Activated CD4-positive, CD25-positive, alpha-beta regulatory T cell treated with anti-CD3 and anti-CD28 coated beads, Interleukin-2, amount 50 U/mL, for 24 hours (primary cell): ENCODE results near the gene GPR89B.
"Not testable (repeated sequence)": the region's sequence is repeated elsewhere in the genome, so short reads cannot be mapped to it uniquely, and the experiment has no call there.

Source experiments
- ATAC-seq, 2 donors: fragments of 150-1000 bp; cut with Tn5 transposase; one replicate each; pipeline ENCODE4 v1.10.0; 2021; ENCODE audit warnings: mild to moderate bottlenecking in 1 of 2, moderate library complexity in 1 of 2

Gene GPR89B

DNA sequence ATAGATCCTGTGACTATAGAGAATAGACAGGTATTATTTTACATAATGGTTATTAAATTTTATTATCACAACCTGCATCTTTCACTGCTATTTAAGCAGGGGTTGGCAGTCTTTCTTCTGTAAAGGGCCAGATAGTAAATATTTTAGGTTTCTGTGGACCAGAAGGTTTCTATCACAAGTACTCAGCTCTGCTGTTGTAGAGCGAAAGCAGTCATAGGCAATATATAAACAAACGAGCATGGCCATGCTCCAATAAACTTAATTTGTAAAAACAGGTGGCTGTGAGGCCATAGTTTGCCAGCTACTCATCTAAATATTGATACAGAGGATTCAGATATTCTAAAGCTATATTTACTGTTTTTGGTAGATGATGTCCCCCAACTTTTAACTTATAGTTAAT lies 12.2 kb downstream of the GPR89B start:
- ATAC-seq, result not testable (repeated sequence)

DNA sequence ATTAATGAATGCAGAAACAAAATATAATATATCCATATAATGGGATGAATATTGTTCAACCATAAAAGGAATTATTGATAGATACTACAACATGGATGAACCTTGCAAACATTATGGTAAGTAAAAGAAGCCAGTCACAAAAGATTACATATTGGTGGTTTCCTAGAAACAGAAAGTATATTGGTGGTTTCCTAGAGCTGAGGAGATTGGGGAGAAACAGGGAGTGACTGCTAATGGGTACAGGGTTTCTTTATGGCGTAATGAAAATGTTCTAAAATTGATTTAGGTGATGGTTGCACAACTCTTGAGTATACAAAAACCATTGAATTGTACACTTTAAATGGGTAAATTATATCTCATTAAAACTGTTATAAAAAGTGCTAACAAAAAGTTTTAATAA lies 14.3 kb downstream of the GPR89B start:
- ATAC-seq, result not testable (repeated sequence)

DNA sequence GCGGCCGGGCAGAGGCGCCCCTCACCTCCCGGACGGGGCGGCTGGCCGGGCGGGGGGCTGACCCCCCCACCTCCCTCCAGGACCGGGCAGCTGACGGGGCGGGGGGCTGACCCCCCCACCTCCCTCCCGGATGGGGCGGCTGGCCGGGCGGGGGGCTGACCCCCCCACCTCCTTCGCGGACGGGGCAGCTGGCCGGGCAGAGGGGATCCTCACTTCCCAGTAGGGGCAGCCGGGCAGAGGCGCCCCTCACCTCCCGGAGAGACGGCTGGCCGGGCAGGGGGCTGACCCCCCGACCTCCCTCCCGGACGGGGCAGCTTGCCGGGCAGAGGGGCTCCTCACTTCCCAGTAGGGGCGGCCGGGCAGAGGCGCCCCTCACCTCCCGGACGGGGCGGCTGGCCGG lies 21.3 kb downstream of the GPR89B start:
- ATAC-seq, result not testable (repeated sequence)

DNA sequence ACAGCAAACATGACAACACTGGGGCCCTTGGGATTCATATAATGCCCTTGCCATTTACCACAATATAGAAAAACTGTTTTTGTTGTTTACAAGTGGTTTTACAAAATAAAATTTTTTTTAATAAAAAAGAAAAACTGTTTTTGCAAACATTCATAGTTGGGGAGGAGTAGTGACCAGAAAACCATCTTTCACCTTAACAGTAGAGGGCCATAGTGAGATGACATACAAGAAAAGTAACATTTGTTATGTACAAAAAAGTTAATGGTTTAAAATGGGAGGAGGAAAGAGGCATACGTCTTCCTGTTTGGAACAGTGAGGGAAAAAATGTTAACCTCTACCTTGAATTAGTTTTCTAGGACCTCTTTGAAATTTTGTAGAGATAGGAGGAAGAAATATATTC lies 30.7 kb downstream of the GPR89B start:
- not testable (repeated sequence) for ATAC-seq

DNA sequence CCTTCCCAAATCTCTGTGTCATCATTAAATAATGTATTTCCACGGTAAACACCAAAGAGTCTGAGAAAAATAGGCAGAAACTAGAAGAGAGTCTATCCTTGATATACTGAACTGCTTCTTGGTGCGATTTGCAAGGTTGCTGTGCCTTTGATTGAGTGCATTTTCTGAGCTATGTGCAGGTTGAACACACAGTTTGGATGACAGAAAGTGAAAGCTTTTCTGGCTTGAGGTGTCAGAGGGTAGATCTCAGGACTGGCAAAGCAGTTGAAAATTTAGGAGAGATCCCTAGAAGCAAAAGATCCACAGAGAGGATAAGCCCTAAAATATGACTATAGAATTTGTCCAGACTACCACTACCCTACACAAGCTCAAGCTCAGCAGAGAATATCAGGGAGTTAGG lies 31.5 kb downstream of the GPR89B start:
- ATAC-seq, result not testable (repeated sequence)

DNA sequence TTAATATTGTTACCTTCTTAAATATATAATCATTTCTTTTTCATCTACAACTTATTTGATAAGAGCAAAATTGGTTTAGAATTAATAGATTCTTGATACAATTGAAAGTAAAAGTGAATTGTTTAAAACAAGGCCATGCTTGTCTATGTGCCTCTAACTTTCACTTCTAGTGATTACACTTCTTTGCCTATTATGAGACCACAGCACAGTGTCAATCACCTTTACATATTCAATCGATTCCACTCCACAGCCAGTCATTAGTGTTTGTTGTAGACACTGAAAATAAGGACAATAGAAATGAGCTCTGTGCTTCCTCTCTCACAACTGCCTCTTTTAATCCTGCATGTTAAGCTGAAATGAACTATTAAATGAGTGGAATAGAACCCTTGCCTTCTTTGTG lies 36.4 kb downstream of the GPR89B start:
- ATAC-seq, result not testable (repeated sequence)

DNA sequence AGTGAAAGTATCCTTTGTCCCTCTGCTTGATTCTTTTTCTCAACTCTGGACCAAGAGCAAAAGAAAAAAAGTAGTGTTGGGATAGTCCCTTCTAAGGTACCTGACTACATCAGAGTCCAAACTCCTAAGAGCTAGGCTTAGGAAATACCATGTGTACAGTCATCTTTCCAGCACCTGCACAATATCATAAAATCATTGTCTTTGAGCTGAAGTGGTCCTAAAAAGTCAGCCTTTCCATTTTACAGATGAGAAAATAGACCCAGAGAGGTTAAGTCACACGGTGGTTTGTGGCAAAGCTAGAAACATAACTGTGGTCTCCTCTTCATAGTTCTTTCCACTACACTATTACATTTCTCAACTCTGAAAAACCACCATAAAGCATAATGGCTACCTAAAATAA lies 38.4 kb downstream of the GPR89B start:
- peak; percentile 67 to 86 for ATAC-seq

DNA sequence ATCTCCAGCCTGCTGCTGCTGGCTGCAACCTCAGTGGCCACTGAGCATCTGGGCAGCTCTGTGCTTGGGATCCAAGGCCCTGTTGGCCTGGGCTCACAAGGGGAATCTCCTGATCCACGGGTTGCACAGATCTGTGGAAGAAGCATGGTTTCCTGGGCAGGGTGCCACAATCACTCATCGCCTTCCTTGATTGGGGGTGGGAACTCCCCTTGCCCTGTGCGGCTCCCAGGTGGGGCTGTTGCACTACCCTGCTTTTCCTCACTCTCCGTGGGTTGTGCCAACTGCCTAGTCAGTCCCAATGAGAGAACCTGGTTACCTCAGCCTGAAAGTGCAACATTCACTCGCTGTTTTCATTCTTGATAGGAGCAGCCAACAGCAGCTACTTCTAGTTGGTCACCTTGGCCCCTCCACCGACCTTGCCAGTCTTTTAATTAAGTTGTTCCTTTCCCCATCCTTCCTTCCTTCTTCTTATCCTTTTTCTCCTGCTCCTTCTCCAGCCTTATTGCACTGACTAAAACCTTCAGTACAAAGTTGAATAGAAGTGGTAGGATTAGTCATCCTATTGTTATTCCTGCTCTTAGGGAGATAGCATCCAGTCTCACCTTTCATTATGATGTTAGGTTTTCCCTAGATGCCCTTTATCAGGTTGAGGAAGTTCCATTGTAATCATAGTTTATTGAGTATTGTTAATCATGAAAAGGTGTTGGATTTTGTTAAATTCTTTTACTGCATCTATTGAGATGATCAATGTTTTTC lies 50.9 kb downstream of the GPR89B start:
- ATAC-seq, result not testable (repeated sequence)

DNA sequence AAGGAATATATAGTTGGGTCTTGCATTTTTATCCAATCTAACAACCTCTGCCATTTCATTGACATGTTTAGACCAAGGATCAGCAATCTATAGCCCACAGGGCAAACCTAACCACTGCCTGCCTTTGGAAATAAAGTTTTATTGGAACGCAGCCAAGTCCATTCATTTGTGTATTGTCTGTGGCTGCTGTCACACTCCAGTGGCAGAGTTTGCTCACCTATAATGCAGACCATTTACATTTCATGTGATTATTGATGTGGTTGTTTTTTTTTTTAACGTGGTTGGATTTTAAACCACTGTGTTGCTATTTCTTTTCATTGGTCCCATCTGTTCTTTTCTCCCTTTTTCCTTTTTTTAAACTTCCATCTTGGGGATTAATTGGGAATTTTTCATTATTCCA lies 57.2 kb downstream of the GPR89B start:
- ATAC-seq, result not testable (repeated sequence)

DNA sequence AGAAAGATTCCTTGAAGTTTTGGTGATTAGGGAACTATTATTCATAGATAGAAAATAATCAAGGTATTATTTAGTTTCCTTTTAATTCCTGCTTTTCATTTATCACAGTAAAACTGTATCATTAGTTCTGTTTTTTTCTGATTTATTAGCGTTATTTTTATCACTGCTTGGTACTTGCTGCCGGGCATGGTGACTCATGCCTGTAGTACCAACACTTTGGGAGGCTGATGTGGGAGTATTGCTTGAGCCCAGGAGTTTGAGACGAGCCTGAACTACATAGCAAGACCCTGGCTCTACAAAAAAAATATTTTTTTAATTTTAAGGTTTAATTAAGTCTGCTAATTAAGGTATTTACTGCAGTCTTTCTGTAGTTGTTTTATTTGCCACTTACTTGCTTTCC lies 59.7 kb downstream of the GPR89B start:
- not testable (repeated sequence) for ATAC-seq

DNA sequence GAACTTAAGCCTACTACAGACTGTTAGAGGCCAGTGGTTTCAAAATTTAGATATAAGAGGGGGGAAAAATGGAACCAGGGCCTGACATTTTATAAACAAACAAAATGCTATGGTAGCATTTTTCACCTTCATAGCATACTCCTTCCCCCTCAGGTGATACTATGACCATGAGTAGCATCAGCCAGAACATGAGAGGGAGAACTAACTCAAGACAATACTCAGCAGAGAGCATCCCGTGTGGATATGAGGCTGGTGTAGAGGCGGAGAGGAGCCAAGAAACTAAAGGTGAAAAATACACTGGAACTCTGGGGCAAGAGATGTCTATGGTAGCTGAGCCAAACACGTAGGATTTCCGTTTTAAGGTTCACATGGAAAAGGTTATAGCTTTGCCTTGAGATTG lies 64.7 kb downstream of the GPR89B start:
- not testable (repeated sequence) for ATAC-seq

DNA sequence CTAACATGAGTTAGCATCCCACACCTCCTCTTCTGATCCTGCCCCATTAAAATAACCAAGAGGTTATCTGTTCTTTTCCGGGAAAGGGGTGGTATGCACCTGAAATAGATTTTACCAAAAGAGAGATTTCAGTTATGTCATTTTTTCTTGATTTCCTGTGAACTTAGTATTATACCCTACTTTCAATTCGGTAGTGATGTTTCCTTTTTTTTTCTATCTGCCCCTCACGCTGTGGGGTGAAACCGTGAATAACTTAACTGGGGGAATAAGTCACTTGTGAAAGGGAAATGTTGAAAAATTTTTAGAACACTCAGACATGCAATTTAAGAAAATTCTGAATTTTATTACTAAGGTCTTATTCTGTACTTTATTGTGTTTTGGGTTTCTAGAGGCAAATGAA lies 65.2 kb downstream of the GPR89B start:
- ATAC-seq, result peak; percentile 34 to 56

DNA sequence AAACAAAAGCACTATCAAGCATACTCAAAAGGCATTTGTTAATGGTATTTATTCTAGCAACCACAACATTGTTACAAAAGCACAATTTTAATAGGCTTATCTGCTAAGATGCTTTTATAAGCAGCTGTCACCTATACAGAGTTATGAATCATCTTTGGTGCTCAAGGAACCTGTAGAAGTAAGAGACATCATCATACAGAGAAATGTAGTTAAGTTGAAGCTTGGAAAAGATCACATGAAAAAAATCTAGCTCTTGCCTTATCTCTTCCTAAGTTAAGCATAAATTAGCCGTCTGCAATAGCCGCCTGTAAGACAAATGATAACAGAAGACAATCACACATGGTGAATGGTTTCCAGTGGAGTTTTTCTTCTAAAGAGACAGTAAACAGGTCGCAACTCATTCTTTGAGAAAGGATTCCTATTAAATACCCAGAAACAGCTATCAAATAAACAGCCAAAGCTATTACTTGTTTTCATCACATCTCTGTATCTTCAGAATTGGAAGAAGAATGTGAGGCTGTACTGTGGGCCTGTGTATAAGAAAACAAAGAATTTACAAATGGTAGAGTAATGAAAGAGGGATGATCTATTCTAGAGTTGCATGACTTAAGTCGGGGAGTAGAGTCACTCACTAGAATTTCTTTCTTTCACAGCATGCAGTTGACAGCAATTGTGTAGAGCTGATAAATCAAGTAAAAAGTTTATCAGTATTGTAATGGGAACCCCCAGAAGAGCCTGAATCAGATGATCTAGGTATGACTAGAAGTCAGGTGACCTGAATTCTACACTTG lies 65.8 kb downstream of the GPR89B start:
- ATAC-seq, result peak; percentile 35 to 39

DNA sequence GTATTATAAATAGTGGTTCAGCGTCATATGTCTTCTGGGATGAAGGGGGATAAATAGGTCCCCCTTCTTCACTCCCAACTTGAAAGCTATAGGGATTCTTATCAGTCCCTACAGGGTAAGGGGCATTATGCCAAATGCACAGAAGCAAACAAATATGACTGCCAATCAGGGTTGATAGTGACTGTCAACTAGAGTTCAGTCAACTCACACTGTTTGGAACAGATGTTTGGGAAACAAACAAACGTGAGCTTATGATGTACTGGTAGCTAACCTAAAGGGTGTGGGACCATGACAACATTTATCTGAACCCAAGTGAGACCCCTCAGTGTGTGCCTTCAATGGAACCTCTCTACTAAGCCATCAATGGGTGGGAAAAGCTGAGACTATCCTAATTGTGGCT lies 67.9 kb downstream of the GPR89B start:
- not testable (repeated sequence) for ATAC-seq

DNA sequence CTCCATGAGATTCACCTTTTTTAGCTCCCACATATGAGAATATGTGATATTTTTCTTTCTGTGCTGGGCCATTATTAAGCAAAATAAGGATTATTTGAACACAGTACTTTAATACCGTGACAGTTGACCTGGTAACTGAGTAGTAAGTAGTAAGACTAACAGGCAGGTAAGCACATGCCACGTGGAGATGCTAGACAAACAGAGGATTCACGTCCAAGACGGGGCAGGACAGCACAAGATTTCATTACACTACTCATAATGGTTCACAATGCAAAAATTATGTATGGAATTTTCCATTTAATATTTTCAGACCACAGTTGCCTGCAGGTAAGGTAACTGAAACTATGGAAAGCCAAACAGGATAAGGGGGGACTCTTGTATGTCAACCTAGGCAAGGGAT lies 79.5 kb downstream of the GPR89B start:
- ATAC-seq, result not testable (repeated sequence)

DNA sequence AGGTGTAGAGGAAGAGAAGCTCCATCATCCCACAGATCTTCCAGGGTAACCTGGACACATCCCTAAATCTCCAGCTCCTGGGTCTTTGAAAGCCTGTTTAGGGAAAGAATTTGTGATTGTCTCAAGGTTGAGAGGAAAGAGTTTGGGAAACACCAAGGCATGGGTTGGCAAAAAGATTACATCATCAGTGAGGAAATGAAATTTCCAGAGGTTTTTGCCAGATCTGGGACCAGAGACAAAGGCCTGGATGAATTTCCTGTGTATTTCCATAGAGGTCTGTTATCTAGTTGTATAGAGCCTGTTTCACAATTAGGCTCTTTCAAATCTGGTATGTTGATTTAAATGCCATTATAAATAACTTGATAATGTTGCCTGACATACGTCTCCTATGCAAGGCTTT lies 82.3 kb downstream of the GPR89B start:
- ATAC-seq, result no peak

DNA sequence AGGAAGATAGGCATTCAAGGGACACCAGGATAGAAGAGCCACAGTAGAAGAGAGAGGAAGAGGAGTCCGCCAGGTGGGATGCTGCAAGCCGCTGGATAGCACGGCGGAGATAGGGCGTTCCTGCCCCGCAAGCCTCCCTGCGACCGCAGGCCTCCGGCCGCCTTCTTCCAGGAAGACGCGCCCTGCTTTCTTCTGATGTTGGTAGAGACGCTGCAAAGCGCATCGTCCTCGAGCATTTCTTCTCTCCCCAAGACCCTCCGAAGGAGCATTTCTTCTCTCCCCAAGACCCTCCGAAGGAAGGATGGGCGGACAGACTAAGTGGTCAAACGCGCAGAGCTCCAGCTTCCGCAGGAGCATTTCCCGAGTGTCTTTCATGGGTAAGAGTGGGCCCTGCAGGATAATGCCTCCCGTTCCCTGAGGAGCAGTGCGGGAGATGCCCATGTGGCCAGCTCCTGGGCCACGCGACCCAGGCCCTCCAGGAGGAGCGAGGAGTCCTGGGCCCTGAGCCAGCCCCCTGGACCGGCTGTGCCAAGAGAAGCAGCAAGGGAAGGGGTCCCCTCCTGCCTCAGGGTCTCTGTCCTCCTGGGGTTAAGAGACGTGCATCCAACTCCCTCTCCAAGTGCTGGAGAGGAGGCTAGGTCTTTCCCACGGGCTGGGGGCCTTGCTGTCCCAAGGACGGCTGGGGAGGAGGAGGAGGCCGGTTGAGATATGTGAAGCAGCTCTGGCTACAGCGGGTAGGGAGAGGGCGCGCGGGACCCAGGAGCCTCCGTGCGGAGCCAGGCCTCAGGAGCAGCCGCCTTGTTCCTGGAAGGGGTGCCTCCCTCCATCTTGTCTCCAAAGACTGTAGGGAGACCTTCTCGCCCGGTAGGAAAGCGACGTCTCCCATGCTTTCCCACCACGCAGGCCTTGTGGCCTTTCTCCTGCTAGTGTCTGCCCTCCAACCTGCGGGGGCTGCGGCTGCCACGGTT lies 85.2 kb downstream of the GPR89B start:
- not testable (repeated sequence) for ATAC-seq

DNA sequence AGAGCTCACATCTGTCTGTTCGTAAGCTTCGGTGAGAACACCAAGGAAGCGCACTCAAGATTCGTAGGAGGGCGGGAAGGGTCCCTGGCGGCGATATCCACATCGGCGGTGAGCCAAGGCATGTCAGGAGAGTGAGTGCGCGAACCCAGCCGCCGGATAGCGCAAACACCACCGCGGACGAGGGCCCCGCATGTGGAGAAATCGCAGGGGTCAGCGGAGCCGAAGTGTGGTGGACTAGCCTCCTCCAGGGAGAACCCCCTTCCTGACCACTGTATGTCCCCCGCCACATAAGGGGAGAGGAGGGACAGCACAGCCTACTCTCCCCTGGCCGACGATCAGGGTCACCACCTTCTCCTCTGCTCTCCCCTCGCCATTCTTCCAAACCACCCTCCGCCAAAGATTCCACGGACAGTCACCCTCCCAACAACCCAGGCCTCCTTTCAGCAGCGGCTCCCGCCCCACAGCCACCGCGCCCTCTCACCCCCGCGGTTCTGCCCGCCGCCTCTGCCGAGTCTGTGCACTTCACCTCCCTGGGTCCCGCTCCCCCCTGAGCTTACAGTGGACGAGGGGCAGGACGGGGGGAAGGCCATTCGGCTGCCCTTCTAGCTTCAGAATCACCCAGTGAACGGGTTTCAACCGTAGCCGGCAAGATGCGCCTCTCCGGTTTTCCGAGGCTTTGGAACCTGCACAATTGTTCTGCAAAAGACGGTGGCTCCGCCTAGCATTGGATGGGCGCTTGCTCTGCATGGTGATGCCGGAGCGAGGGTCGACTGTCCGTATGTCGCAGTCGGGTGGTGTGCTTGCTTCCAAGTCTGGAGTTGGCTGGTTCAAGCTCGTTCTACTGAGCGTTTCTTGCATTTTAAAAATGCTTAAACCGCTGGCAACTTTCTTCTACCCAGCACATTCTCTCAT lies 86.3 kb downstream of the GPR89B start:
- not testable (repeated sequence) for ATAC-seq

DNA sequence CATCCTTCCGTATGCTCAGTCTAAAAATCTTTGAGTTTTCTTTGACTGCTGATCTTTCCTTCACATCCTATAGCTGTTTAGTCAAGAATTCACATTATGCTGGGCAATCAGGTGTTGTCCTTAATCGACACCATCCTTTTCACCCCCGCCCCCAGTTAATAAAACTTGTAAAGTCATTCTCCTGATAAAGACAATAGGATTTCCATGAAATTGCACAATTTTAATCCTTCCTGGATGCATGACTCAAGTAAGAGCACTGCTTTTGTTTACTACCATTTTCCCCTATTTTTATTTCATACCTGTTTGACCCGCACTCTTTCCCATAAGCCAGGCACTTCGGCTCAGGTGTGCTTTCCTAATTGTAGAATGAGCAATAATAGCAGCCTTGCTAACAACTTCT lies 96.7 kb downstream of the GPR89B start:
- not testable (repeated sequence) for ATAC-seq

DNA sequence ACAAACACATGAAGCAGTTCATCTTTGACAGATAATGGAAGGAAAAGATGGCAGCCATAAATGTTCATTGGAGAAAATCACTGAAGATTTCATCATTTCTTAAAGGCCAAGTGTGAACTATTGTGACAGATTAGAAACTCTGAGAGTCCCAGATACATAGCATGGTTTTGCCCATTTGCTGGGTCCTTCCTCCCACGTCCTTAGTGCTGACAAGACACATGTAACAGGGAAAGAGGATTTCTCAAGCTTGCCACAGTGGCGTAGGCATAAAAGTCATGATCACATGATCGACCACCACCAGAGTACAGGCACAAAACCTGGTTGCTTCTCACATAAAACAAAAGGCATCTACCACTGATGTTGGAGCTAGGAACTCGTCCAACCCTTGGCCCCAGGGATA lies 98.8 kb downstream of the GPR89B start:
- ATAC-seq, result not testable (repeated sequence)

DNA sequence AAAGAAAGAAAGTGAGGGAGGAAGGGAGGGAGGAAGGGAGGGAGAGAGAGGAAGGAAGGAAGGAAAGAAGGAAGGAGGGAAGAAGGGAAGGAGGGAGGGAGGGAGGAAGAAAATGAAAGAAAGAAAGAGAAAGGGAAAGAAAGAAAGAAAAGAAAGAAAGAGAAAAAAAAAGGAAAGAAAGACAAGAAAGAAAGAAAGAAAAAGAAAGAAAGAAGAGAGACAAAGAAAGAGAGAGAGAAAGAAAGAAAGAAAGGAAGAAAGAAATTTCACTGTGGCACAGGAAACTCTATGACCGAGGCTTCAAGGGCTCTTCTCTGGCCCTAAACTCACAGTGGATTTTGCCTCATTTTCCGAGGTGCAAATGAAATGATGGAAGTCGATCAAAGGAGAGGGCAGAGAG lies 104.0 kb downstream of the GPR89B start:
- not testable (repeated sequence) for ATAC-seq

DNA sequence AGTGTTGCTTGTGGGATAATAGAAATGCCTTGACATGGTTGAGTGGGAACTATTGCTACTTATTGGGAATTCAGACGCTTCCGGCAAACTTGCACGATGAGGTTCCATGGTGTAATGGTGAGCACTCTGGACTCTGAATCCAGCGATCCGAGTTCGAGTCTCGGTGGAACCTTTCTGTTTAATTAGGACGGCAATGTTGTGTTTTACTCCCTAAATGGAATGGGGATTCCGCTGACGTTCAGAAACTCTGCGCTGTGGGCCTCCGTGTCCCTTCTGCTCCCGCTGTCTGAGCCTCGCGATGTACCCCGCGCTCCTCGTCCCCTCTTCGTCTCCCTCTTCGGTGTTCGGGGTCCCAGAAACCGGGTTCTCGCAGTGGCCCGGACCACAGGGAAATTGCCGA lies 104.5 kb downstream of the GPR89B start:
- ATAC-seq, result peak; percentile 27 to 68
